ENCODE results near the gene PAF1. TPM values are rescaled to one million over a fixed set of nuclear protein-coding genes. Genes with fewer than 3 reads are reported as not detected.

PAF1 gene
- total and polyA plus RNA-seq, 8 donors, result 11.3 to 41.1 (median 15.4) TPM

DNA sequence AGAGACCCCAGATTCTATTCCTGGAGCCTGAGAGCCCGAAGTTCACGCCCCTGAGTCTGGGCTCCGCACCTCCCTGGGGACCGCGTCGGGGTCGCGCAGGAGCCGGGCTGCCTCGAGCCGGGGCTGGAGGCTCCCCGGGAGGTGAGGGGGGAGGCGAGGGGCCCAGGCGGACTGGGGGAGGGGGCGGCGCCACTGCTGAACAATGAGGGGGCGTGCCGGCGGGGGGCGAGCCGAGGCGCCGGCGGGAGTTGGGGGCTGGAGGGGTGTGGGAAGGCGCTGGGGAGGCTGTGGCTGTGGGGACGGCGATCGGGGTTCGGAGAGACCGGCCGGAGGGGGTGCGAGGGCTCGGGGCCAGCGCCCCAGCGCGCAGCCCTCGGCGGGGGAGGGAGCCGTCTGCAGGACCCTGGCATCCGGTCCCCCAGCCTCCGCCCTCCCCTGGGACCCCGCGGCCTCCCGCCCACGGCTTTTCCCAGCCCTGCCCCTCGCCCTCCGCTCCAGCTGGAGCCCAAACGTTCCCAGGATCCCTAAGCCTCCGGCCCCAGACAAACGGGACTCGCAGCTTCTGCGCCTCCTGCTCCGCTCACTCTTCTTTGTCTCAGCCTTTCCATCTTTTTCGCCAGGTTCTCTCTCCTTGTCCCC is 22.5 kb upstream of the PAF1 start:
- Histone ChIP-seq H3K4me1 (peaks cover 12 to 18% (median 15%) of the 10 kb centered on the region in 3 donors), H3K4me3 (peak overlapping the region; percentile 60 to 96 (median 74)), H3K9me3 (no peaks in the 10 kb centered on the region), H3K27ac (peak overlapping the region; percentile 31 to 74 (median 57)), H3K36me3 (peaks cover 0 to under 1% (median 0%) of the 10 kb centered on the region in 3 donors), H3K27me3 (no peaks in the 10 kb centered on the region)
- ATAC-seq (no peak), FAIRE-seq (no peak), DNase-seq (peak in 5 of 6 donors; percentile 47 to 85 (median 72))
- WGBS, 2 donors, result 5 to 7% methylated on average over 21 to 54 of the region's 54 CpGs
- TF ChIP-seq, protein P1, sequence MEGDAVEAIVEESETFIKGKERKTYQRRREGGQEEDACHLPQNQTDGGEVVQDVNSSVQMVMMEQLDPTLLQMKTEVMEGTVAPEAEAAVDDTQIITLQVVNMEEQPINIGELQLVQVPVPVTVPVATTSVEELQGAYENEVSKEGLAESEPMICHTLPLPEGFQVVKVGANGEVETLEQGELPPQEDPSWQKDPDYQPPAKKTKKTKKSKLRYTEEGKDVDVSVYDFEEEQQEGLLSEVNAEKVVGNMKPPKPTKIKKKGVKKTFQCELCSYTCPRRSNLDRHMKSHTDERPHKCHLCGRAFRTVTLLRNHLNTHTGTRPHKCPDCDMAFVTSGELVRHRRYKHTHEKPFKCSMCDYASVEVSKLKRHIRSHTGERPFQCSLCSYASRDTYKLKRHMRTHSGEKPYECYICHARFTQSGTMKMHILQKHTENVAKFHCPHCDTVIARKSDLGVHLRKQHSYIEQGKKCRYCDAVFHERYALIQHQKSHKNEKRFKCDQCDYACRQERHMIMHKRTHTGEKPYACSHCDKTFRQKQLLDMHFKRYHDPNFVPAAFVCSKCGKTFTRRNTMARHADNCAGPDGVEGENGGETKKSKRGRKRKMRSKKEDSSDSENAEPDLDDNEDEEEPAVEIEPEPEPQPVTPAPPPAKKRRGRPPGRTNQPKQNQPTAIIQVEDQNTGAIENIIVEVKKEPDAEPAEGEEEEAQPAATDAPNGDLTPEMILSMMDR (IDR thresholded peaks at IDR 0.05), result no peak
- intact Hi-C loops (cut with DNase I), result no loop called here

DNA sequence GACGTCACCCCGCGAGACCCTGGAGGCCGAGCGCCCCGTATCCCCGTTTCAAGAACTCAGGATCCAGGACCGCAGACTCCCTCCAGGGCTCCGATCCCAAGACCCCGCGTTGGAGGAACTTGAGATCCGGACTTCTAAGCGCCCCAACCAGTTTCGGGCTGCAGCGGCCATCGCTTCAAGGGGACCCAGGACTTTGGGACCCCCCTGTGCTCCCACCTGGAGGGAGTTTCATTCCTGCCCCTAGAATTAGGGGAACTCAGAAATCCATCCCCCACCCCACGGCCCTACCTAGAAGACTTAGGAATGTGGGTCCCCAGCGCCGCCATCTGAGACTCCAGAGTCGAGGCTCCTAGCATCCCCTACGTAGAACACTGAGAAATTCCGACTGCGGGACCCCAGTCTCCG is 22.0 kb upstream of the PAF1 start:
- Histone ChIP-seq H3K36me3 (peaks cover 0 to 5% (median 0%) of the 10 kb centered on the region in 3 donors), H3K9me3 (no peaks in the 10 kb centered on the region), H3K27me3 (no peaks in the 10 kb centered on the region), H3K4me1 (peaks cover 12 to 20% (median 15%) of the 10 kb centered on the region in 3 donors), H3K4me3 (peak overlapping the region; percentile 60 to 96 (median 74)), H3K27ac (peak overlapping the region; percentile 31 to 74 (median 57))
- TF ChIP-seq, protein P1 (IDR thresholded peaks at IDR 0.05), result peak in 3 of 4 donors; percentile 10 to 89 (median 20)
- FAIRE-seq, result no peak
- intact Hi-C loops (cut with DNase I), result no loop called here
- peak in 2 of 6 donors; percentile 51 to 56 for DNase-seq
- WGBS, 2 donors, result 1 to 2% methylated on average over 24 of the region's 24 CpGs
- no peak for ATAC-seq

- FAIRE-seq, result peak; percentile 98
- intact Hi-C loops (cut with DNase I), result no loop called here
- ATAC-seq, result peak; percentile 63 to 71 (median 68)
Observed at GRCh38 chr19:39412100-39412866, 21.4 kb upstream of the PAF1 start, which contains the start of gene PLEKHG2. PLEKHG2 (plus strand) TSS chr19:39412669; CDS start chr19:39414087, 1,418 bp downstream.

DNA sequence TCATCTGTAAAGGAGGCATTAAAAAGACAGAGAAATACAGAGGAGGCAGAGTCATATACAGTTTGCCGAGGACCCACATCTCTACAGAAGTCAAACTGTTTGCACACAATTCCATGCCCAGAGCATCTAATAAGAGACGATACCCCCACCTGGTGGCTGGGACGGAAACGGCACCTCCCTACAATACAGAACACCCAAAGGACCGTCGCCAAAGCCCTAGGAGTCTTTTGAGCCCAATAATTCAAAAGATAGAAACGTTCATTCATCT is 20.9 kb upstream of the PAF1 start:
- TF ChIP-seq, protein P1 (IDR thresholded peaks at IDR 0.05), result peak; percentile 82 to 90 (median 88)
- intact Hi-C loops (cut with DNase I), result no loop called here
- peaks cover 12 to 20% (median 15%) of the 10 kb centered on the region in 3 donors for H3K4me1 ChIP-seq
- peak; percentile 47 to 66 (median 60) for ATAC-seq
- H3K27ac ChIP-seq, result peak overlapping the region; percentile 89 to 99 (median 94)
- no peak for FAIRE-seq
- peaks cover 0 to 5% (median 0%) of the 10 kb centered on the region in 3 donors for H3K36me3 ChIP-seq
- no peaks in the 10 kb centered on the region for H3K9me3 ChIP-seq
- H3K4me3 ChIP-seq, result peak overlapping the region in 3 of 4 donors; percentile 70 to 96 (median 79)
- peak; percentile 83 to 92 (median 90) for DNase-seq
- 0 to 1% methylated on average over 7 of the region's 7 CpGs for WGBS, 2 donors
- H3K27me3 ChIP-seq, result no peaks in the 10 kb centered on the region

More at GRCh38 chr19:39412100-39412866, 21.4 kb upstream of the PAF1 start, which contains the start of gene PLEKHG2:
- peak within 1 kb of the TSS; percentile 60 to 96 (median 74) for H3K4me3 ChIP-seq
- TF ChIP-seq, protein P1 (IDR thresholded peaks at IDR 0.05), result peak in 3 of 4 donors; percentile 59 to 76 (median 69)
- H3K4me1 ChIP-seq, result peaks cover 12 to 20% (median 15%) of the 10 kb centered on the region in 3 donors
- no peaks in the 10 kb centered on the region for H3K27me3 ChIP-seq
- DNase-seq, result peak; percentile 94 to 98 (median 96)
- H3K9me3 ChIP-seq, result no peaks in the 10 kb centered on the region
- WGBS, 2 donors, result 0% methylated on average over 52 to 60 of the region's 60 CpGs
- H3K36me3 ChIP-seq, result peaks cover 0 to 5% (median 0%) of the 10 kb centered on the region in 3 donors
- peak within 1 kb of the TSS; percentile 89 to 99 (median 94) for H3K27ac ChIP-seq

Data from pancreas (tissue), 10 donors.